GM18873 (cell line): ENCODE measurements around the gene SPSB4.

Source experiments
- ATAC-seq: cut with Tn5 transposase; IDR thresholded peaks from one replicate; pipeline ENCODE4 v1.9.1; 2021; ENCODE audit warnings: mild to moderate bottlenecking, moderate library complexity, moderate number of reproducible peaks; ENCODE audit not compliant: unreplicated experiment, low FRiP score

The SPSB4 gene

DNA sequence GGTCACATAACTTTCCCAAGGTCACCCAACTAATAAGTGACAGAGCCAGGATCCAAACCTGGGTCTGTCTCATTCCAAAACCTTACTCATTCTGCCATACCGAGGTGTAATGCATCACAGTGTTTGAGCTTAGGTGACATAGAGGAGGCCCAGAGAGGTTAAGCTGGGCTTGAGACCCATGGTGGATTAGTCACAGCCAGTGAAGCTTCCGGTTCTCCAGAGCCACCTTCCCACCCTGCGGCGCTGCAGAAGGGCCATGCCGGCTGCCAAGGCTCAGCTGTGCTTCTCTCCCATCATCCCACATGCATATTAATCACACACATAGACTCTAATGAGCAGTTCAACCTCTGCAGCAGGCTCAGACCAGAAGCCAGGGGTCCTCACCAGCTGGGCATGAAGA lies 42.2 kb downstream of the SPSB4 start:
- ATAC-seq = no peak

GRCh38 chr3:141093971-141094684 lies 43.0 kb downstream of the SPSB4 start:
- no peak for ATAC-seq

DNA sequence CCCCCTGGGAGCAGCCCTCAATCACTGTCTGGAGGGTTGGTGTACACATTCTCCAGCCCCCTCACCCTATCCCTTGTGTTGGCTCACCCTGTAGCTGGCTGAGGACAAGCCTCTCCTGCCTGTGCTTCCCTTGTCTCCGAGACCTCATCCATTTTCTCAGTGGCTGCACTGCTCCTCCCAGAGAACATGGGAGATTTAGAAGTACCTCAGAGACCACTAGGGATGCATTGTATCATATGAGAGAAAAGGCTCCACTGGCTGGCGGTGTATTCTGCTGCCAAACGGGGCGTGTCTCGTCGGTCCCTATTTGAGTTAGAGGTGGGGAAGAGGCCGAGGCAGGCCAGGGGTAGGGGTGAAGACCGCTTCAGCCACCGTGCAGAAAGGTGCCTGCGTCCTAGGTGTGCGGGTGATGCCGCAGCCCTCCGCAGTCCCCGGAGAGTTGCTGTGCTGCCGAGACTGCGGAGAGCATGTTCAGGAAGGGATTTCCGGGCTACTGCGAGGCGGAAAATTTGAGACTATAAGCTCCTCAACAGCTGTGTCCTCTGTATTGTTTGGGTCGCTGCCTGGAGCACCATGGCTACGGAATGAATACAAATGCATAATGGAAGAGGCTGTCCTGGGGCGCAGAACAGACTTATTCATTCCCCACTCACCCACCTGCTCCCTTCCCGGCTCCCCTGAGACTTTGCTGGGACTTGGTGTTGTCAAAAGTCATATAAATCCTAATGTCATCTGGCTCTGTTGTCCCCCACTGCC lies 43.8 kb downstream of the SPSB4 start:
- no peak for ATAC-seq

- no peak for ATAC-seq
Measured at GRCh38 chr3:141095546-141095937, 44.4 kb downstream of the SPSB4 start.

DNA sequence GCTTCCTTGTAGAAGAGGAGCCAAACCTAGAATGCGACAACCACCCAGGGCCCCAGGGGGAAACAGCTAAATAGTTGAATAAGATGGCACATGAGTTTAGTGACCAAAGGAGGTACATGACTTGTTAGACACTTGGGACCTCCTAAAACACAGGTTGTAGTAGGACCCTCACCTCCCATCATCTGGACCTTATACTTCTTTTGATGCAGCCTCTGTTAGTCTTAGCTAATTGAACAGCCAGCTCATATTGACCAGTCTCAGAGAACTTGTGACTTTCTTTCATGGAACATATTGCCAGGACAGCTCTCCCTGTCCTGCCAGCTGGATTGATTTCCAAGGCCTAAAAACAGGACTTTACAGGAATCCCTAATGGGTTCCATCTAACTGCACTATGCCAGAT lies 45.0 kb downstream of the SPSB4 start:
- no peak for ATAC-seq

GRCh38 chr3:141096981-141097380 lies 45.8 kb downstream of the SPSB4 start:
- ATAC-seq = no peak

DNA sequence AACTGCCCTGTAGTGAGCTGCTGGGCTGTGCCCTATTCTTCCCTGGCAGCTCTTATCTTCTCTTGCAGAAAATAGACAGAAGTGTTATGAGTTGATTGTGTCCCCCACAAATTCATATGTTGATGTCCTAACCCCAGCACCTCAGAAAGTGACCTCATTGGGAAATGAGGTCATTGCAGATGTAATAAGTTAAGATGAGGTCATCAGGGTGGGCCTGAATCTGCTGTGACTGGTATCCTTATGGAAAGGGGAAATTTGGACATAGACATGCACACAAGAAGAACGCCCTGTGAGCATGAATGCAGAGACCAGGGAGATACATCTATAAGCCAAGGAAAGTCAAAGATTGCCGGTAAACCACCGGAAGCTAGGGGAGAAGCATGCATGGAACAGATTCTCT lies 49.0 kb downstream of the SPSB4 start:
- ATAC-seq = no peak

DNA sequence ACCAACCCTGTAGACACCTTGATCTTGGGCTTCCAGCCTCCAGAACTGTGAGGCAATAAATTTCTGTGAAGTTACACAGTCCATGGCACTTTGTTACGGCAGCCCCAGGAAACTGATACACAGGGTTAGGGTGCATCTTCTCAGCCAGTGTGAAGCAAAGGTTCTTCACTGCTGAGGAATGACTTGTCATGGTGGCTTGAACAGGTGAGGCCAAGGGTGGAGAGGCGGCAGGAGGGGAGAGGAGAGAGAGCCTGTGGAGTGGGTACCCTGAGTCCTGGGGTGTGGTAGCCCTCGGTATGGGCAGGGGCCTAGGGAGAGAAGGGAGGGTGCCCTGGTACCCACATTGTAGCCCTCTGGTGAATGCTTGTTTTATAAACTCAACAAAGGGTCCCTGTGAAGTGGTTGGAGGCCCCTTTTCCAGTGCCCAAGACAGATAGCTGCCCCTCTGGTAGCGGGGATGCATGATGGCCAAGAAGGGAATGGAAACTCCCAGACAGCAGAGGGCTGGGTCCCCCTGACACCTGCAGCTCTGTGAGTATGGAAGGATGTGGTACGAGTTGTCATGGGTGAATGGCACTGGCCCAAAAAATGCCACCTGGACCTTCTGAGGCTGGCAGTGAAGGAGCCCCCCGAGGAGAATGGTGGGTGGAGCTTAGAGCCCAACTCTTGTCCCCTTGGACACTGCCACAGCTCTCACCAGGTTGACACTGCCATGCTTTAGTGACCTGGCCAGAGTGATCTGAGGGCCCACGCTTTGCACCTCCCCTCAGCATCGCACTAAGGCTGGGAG lies 49.6 kb downstream of the SPSB4 start:
- no peak for ATAC-seq

- ATAC-seq = no peak
Measured at GRCh38 chr3:141102372-141102771, 51.2 kb downstream of the SPSB4 start.

DNA sequence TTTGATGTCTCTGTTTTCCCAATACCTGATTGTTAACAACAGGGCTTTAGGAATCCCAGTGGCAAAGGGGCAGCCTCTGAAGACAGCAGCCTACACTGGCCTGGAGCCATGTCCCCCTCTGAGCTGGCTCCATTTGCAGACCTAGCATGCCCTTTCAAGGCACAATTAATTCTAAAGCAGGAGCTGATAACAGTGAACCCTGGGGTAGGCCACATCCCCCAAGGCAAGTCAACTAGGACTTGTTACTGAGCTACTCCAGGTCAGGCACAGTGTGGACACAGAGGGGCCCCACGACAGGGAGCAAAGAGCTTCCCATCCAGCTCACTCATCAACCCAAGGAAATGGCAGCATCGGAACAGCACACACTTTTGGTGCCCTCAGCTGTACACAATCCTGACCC lies 51.9 kb downstream of the SPSB4 start:
- ATAC-seq = no peak

DNA sequence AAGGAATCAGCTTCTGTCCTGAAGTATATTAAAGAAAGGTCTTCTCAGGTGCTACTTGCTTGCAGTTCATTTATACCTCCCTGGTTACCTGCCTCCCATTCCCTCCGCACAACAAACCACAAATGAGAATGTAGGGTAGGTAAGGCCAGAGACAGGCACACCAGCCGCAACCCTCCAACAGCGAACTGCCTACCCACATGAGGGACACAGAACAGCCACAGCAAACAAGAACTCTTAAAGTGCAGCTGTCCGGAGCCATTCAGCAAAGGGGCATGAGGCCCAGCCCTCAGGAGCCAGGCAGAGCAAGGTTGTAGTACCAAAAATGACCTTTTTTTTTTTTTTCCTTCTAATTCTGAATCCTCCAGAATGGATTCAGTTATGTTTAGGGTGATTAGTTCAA lies 52.4 kb downstream of the SPSB4 start:
- no peak for ATAC-seq

DNA sequence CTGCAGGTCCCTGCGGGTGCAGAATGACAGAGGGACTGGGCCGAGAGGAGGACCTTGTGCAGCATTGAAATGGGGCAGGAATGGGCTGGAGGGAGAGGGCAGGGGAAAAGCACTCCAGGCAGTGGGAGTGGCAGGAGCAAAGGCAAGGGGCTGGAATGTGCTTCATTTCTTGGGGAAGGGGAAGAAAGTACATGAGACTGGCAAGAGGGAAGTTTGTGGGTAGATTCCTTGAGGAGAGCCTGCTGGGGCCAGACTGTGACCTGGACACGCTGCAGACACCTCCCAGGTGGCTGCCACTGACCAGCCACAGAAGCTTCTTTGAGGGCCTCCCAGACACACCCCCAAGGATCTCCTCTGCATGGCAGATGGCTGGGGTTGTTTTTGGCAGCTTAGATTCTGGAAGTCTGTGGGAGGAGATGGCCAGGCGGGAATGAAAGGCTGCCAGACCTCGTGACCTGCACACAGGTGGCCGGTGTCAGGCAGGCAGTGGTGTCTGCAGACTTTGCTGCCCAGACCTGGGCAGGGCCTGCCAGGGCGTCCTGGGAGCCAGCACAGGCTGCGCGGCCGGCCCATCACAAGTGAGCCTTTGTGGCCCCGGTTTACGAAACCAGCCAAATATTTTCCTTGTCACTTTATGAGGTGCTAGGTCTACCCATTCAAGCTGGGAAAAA lies 53.1 kb downstream of the SPSB4 start:
- ATAC-seq = no peak

GRCh38 chr3:141105828-141106628 lies 54.9 kb downstream of the SPSB4 start:
- ATAC-seq = no peak

- ATAC-seq = no peak
Measured at GRCh38 chr3:141106842-141107241, 55.7 kb downstream of the SPSB4 start.

DNA sequence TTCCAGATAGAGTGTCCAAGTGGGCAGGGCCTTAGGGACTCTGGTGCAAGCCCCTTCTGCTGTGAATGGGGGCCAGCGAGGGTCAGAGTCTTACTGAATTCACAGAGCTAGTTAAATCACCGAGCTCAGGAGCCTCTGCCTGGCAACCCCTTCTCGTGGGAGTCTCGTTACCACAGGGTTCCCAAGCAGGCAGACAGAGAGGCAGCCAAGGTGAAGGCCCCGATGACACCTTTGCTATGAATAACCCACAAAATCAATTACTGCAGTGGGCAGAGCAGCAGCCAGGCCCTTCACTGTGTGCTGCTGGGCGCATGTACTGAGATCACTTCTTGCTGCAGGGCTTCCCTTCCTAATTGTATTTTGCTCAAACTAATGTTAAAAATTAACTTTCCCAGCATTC lies 56.9 kb downstream of the SPSB4 start:
- no peak for ATAC-seq

- no peak for ATAC-seq
Measured at GRCh38 chr3:141109751-141110150, 58.6 kb downstream of the SPSB4 start.

DNA sequence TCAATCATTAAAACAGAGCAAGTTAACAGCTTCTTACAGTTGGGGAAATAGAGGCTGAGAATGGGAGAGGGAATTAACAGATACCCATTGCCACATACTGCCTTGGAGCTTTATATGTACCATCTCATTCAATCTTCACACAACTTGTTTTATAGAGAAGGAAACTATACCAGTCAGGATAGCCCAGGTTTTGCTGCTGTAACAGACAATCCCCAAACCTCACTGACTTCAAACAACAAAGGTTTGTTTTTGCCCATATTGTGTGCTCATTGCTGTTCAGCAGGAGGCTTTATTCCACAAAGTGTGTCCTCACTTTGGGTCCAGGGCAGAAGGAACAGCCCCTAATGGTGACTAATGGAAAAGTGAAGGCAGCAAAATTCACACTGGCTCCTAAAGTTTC lies 59.2 kb downstream of the SPSB4 start:
- ATAC-seq = no peak

DNA sequence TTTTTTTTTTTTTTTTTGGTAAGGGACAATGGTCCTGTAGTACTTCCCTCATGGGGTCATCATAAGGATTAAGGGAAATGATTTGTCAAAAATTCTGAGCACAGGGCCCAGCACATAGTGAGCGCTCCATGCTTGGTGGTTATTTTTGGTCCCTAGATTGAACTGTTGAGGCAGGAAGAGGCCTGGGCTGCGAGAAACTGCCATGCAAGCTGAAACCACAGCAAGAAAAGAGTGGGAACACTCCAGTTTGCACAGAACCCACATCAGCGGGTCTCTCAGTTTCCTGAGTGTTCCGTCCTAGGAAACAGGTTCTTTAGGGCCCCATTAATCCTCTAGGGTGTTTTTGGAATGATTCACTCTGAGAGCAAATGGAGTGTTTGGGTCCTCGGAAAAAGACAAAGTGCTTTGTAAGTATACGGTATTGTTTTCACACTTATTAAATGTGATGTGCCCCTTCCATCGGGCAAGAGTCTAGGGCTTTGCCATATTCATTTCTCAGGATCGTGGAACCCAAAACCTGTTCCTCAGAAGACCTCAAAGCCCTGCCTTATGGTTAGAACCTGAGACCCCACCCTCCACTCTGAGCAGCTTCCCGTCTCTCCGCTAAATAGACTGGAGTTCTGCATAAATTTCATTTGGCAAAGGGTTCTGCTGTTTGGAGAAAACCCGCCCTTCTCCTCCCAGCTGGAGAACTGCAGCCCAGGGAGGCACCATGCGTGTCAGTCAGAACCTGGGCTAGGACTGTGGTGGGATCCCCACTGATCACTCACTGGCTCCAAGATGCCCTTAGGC lies 60.4 kb downstream of the SPSB4 start:
- ATAC-seq = no peak

- ATAC-seq = no peak
Measured at GRCh38 chr3:141112686-141113297, 61.6 kb downstream of the SPSB4 start.
